ENCODE data around the gene DOK3.
"Not testable (repeated sequence)": the region's sequence is repeated elsewhere in the genome, so short reads cannot be mapped to it uniquely, and the experiment has no call there.

Gene DOK3

DNA sequence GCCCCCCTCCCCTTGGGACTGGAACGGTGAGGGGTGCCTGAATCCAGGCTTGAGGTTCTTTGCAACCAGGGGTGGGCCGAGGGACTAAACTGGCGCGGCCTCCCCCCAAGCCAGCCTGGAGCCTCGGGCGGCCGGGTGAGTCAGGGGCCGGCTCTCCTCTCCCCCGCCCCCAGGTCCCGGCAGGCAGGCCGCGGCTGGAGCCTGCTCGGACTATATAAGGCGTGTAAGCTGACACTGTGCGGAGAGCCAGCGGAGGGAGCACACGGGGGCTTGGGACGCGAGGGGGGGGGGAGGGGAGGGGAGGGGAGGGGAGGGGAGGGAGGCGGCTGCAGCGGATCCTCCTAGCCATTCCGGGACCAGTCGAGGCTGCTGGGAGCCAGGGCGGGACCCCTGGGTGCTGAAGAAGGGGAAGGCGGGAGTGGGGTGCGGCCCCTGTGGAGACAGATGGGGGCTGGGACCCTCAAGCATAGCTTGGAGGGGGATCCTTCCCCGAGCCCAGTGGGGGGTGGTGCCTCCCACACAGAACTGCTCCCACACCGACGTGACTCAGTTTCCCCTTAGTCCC lies 12.8 kb downstream of the DOK3 start:
- no peak for DNase-seq

DNA sequence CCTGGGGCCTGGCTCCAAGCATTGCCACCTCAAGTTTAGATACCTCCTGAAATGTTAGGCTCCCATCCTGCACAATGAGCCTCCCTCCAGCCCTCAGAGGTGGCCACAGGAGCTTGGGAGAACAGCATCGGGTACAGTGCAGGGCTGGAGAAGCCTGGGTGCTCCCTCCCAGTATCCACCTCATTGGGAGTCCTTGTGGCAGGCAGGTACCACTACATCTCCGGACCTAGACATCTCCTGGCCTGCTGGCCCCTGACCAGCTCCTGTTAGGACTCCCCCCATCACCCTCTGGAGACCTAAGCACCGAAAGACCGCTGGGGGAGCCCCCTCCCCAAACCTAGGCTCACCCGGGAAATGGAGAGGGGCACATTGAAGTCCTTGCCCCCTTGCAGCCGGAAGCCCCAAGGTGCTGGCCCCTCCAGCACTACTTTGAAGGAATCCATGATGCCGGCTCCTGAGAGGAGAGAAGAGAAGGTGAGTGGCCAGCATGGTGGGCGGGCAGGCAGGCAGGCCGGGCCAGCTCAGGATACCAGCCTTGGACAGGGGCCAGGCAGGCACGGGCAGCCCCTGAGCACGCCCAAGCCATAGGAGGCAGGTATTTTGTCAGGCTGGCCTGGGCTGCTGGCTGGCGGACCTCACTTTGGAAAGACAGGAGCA lies 13.4 kb downstream of the DOK3 start:
- no peak for DNase-seq

DNA sequence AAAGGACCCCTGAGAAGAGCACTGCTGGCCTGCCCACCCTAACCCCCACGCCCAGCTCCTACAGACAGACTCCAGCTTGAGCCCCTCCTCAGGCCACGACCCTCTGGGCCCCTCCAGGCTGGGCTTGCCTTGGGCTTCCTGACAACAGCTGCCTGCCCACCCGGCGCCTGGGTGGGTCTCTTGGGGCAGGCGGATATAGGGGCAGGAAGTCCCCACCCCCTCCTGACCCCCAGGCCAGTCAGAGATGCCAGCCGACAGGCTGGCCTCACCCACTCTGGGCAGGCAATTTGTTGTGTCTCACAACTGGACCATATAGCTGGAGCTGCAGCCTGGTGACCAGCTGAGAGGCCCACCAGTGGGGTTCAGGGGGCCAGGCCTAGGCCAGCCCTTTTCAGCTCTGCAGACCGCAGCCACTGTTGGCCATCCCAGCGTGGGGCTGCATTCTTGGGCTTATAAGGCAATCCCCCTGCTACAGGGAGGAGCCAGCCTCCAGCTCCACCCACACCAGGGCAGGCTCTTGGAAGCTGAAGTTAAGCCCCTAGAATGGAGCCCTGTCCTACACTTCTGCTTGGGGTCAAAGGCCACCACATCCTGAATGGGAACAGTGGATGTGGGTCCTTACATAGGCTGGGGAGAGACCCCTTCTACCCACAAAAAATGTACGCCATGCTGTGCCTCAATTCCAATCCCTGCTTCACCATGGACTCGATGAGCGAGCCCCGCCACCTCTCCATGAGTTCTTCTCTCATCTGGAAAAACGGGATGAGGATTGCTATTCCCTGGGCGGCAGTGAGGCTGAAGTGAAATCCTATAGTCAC lies 14.2 kb downstream of the DOK3 start:
- no peak for DNase-seq

DNA sequence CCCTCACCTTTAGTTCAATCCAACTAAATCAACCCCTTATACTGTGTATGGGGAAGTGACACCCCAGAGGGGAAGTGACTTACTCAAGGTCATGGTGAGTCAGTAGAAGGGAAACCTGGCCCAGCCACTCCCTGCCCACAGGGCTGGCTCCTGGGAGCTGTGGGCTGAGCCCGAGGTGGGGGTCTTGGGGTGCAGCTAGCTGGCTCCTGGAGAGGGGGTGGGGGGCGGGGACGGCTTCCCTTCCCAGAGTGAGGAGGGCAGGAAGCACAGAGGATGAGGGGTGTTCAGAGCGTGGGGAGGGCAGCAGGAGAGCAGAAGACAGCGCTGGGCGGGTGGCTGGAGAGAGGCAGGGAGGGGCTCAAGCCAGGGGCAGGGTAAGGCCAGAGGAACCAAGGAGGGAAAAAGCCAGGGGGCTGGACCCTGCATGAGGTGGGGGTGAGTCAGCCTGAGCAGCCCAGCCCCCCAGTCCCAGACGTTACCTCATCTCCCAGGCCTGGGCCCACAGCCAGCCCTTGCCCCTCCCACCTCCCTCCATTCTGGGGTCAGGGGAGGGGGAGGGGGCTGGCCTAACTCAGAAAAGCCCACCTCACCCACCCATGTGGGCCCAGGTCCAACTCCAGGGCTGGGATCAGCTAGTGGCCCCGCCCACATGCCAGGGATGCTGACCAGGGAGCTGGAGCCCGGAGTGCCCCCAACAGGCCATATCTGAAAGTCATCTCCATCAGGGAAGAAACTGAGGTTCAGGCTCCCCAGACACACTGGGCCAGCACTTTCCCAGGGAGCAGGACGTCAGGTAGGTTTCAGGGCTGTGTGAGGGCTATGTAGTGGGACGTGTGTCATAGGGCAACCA lies 15.1 kb downstream of the DOK3 start:
- no peak for DNase-seq

DNA sequence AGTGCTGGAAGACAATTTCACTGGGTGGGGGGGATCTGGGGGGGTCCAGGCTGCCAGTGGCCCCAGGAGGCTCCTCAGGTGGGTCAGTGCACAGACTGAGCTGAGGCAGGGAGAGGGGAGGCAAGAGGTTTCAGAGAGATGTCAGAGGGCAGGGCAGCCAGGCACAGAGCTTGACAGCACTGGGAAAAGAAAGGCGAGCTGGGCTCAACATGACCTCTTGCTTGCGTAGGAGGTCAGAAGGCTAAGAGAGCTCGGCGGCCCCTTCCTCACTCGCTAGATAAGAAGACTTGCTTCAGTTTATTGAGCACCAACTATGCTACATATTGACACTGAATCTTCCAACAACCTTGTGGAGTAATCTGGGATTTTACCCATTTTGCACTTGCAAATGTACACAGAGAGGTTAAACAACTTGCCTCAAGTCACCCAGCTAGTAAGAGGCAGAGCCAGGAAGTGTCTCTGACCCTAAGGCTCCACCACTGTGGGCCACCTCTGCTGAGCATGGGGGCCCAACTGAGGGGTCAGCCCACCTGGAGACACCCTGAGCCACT lies 15.8 kb downstream of the DOK3 start:
- DNase-seq = no peak

DNA sequence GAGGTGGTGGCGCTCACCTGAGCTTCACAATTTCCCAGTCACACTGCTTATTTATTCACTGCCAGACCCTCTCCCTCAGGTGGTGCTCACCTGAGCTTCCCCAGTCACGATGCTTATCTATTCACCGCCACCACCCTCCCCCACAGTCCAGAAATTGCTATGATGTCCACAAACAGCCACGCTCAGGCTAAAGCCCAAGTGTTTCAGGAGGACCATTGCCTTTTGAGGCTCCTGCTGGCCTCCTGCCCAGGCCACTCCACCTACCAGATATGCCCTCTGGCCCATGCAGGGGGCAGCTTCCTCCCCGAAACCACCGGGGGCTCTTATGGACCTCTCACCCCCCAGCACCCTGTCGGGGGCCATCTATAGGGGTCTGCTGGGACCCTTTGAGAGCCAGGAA lies 16.8 kb downstream of the DOK3 start:
- no peak for DNase-seq

DNA sequence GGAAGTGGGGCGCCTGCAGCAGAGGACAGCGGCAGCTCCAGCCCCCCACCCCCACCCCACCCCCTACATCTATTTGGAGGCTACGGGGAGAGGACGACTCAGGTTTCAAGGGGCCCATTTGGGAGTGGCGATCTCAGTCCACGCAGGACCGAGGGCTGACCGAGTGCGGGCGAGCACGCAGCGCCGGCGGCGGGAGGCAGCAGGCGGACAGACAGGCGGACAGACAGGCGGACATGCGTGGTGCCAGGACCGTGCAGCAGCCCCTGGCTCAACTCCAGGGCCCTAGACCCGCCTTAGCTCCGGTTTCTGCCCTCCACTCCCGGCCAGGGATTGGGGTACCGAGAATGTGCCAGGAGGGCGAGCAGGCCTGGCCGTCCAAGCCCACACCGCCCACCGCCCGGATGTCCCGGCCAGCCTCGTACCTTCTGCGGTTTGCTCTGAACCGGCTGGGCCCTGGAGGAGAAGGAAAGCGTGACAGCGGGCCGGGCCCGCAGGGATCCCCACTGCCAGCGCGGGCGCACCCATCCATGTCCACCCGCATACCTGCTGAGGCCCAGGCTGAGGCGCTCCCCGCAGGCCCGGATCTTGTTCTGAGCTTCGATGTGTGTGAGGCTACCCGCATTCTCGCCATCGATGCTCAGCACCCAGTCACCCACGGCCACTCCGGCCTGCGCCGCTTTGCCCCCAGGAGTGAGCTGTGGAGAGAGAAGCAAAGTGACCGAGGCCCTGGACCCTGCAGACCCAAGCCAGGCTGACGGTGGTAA lies 17.5 kb downstream of the DOK3 start:
- no peak for DNase-seq

DNA sequence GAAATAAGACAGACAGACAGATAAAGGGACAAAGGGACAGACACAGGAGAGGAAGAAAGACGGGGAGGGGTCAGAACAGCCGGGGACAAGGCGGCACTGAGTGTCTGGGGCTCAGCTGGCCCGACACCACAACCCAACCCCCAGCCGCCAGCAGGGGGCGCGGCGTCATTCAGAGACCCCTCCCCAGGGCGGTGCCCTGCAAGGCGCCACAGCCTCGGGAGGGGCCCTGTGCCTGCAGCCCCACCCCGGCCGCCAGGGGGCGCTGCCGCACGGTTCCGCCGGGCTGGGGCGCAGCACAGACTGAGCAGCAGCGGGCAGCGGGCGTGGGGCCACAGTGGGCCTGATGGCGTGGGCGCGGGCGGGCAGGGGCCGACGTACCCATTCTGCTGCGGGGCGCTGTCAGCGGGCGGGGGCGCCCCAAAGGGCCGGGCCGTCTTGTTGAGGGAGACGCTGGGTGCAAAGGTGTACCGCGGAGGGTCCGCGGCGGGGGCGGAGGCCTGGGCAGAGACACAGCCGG lies 18.1 kb downstream of the DOK3 start:
- peak; percentile 60 for DNase-seq

DNA sequence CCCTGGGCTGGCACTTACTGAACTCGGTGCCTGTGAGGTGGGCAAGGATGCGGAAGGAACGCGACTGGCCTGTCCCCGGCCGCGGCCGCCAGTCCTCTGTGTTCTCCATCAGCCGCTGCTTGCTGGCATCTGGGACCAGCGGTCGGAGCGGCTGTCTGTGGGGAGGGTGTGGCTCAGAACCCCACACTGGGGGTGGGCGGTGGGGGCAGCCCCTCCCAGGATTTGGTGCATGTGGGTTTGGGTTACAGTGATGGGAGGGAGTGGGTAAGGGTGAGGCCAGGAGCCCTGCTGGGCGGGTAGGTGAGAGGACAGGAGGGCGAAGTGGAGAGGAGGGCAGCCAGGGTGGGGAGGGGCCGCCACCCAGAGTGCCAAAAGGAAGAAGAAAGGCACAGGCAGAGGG lies 18.6 kb downstream of the DOK3 start:
- no peak for DNase-seq

DNA sequence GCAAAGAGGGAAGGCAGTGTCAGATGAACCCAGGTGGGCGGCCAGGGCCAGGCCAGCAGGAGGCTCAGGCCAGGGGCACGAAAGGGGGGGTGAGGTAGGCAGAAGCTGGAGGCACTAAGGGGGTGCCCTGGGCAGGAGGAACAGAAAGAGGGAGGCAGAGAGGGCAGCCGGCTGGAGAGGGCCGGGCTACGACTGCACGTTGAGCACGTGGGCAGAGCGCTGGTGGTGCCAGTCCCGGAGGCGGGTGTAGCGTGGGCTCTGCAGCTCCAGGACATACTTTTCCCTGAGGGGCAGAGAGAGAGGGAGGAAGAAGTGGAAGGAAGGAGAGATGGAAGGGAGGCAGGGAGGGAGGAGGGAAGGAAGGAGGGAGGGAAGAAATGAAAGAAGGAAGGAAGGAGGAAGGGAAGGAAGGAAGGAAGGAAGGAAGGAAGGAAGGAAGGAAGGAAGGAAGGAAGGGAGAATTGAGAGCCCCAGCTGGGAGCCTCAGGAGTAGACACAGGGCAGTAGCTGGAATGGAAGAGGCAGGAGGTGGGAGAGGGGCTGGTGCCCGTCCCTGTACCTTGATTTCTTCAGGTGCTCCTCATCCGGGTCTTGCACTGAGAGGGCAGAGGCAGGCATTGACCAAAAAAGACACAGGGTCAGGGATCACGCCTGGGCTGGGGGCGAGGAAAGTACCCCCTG lies 19.2 kb downstream of the DOK3 start:
- no peak for DNase-seq

DNA sequence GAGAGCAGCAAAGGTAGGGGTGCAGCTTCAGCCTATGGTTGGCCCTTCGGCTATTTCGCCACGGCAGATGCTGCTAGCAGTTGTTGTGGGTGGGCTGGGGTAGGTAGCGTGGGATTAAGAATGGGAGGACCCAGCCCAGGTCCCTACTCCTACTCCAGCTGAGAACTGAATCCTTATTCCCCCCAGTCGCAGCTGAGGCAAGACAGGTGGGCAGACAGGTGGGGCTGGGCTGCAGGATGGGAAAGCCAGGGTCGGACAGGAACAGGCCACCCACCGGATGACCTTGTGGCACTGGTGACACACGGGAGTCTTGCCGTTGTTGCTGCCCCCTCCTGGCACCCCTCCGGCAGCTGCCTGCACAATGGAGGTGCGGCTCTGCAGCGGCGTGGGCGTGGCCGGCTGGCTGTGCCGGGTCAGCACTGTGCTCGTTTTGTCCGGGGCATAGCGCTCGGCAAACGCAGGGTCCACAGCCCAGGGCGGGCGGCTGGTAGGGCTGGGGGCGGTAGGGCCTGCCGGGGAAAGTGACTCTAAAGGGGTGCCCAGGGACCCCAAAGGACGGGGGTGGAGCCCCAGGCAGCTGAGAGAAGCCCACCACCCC lies 20.4 kb downstream of the DOK3 start:
- no peak for DNase-seq

DNA sequence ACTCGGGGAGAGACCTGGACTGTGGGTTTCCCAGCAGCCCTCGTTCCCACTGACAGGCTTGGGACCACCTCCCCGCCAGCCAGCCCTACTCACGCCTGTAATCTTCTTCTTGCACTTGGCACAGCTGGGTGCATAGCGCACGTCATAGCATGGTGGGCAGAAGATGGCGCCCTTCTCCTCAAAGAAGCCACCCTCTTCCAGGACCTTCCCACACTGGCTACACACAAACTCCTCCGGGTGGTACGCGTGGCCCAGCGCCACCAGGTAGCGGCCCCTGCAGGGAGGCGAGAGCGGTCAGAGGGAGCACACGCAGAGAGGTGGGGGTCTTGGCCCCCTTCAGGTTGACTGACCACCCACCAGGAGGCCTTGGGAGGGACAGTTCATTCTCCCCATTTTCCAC lies 21.7 kb downstream of the DOK3 start:
- DNase-seq = no peak

DNA sequence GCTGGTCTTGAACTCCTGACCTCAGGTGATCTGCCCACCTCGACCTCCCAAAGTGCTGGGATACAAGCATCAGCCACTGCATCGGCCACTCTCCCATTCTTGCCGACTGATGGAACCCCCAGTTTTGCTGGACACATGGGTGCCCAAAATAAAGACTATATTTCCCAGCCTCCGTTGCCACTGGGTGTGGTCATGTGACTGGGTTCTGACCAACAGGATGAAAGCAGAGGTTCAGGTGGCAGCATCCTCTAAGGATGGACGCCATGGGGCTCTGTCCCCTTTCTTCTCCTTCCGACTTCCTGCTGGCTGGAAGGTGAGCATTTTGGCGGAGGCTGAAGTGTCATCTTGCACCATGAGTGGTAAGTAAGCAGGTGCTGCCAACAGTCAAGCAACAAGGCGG lies 22.5 kb downstream of the DOK3 start:
- DNase-seq = no peak

DNA sequence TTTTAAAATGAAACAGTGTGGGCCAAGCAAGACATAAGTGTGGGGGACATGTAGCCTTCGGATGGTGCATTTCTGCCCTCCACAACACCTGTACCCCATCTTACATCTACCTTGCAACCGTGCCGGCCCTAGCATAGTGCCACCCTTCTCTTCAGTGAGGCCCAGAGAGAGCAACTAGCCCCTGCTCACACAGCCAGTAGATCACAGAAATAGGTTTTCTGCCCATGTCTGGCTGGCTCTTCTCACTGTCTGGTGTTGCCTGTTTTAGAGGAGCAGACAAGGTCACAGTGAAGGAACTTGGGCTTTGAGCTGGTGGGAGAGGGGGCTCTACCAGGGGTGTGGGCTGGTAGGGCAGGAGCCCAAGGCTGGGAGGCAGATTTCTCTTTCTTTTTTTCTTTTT lies 23.4 kb downstream of the DOK3 start:
- DNase-seq = no peak

DNA sequence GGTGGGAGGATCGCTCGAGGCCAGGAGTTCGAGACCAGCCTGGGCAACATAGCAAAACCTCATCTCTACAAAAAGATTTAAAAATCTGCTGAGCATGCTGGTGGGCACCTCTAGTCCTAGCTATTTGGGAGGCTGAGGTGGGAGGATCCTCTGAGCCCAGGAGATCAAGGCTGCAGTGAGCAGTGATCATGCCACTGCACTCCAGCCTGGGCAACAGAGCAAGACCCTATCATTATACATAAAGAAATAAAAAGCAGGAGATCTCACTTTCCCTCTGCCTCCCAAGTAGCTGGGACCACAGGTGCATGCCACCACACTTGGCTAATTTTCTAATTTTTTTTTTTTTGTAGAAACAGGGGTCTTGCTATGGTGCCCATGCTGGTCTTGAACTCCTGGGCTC lies 23.9 kb downstream of the DOK3 start:
- not testable (repeated sequence) for DNase-seq

DNA sequence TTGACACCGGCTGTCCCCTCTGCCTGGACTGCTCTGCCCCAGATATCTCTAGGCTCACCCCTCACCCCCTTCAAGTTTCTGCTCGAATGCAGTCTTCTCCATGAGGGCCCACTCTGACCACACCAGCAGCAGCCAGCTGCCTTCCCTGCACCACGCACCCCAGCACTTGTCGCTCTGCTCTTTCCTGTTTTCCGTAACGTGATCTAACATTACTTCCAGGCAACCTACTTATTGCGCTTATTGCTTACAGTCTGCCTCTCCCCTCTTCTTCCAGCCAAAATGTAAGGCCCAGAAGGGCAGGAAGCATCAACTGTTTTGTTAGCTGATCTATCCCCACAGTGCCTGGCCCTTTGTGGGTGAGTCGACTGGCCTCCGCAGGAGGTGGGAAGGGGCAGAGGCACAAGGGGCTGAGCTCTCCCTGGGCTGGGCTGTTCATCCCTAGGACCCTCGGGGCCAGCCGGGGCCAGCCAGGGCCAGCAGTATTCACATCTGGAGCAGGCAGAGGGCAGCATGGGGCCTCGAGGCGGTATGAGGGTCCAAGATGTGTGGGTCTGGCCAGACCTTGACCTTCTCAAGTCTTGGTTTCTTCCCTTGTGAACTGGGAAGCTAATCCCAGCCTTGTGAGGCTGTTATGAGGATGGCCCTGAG lies 24.6 kb downstream of the DOK3 start:
- no peak for DNase-seq

DNA sequence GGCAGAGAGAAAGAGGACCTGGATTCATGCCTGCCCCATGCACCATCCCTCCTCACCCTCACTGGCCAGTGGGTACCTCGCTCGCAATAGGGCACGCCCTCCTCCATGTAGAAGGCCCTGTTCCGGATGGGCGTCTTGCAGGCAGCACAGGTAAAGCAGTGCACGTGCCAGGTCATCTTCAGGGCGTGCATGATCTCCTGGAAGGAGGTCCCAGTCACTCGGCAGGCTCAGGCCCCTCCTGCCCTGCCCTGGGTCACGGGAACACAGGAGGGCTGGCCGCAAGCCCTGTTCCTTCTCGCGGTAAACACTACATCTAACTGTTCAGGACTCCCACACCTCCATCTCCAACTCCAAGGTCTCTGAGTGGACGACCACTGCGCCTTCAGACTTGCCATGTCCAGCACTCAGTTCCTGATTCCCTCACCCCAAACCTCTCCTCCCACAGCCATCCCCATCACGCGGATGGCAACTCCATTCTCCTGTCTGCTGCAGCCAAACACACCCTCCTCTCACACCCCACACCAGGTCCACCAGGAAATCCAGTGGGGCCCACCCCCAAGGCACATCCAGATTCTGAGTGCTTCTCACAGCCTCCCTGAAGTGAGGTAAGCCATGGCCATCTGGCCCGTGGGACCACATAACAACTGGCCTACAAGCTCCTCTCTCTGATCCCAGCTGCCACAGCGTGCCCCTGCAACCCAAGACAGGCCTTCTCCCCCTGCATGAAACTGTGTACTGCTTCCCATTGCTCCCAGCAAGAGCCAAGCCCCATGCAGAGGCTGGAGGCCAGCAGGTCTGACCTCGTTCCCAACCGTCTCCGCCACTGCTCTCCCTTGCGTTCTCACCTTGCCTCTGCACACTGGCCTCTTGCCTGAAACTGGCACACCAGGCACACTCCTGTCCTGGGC lies 25.4 kb downstream of the DOK3 start:
- no peak for DNase-seq

DNA sequence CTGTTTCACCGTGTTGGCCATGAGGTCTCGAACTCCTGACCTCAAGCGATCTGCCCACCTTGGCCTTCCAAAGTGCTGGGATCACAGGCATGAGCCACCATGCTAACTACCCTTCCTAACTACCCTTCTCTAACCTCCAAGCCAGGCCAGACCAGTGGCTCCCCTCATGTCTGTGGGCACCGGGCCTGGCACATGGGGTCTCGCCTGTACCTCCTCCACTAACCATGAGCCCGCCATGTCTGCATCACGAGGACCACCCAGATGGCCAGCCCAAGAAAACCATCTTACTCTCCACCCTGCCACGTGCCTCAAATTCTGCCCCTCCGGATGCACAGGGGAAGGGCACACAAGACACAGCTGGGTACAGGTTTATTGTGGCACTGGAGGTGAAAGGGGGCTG lies 26.6 kb downstream of the DOK3 start:
- DNase-seq = no peak

DNA sequence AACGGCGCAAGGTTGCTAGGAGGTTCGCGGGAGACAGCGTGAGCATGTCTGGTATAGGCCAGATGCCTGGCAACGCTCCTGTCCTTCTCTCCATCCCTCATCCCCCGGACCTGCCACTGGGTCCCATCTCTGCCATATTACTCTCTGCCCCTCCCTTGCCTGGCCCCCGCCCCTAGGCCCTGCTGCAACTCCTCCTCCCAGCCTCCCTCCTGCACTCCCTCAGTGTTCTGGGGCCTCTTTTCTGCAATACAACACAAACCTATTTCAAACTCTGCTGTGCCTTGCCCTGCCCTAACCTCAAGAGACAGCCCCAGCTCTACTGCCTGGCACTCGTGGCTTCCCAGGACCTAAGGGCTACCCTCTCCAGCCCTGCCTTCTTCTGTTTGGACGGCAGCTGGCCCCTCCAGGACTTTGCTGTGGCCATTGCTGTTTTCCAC lies 27.2 kb downstream of the DOK3 start:
- DNase-seq = no peak
